GM12801 (cell line): ENCODE results near the gene ZNF507.

Source experiments
- CTCF ChIP-seq: IDR thresholded peaks from one replicate; pipeline ENCODE4 v1.5.1; 2011; ENCODE audit warnings: control low read depth; ENCODE audit not compliant: insufficient read length; ENCODE audit errors: extremely low read depth

ZNF507 gene

DNA sequence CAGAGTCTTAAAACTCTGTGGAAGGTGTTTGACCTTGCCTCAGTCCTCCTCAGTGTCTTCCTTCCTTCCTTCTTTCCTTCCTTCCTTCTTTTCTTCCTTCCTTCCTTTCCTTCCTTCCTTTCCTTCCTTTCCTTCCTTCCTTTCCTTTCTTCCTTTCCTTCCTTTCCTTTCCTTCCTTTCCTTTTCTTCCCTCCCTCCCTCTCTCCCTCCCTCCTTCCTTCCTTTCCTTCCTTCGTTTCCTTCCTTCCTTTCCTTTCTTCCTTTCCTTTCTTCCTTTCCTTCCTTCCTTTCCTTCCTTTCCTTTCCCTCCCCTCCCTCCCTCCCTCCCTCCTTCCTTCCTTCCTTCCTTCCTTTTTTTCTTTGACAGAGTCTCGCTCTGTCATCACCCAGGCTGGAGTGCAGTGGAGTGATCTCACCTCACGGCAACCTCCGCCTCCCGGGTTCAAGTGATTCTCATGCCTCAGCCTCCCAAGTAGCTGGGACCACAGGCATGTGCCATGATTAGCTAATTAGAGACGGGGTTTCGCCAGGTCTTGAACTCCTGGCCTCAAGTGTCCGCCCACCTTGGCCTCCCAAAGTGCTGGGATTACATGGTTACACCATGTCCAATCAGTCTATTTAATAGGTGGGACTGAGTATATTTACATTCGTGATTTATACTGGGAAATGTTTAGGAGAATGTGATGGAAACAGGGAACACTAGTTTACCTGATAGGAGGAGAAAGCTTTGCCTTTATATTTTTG lies 16.3 kb downstream of the ZNF507 start:
- no peak for TF ChIP-seq CTCF

DNA sequence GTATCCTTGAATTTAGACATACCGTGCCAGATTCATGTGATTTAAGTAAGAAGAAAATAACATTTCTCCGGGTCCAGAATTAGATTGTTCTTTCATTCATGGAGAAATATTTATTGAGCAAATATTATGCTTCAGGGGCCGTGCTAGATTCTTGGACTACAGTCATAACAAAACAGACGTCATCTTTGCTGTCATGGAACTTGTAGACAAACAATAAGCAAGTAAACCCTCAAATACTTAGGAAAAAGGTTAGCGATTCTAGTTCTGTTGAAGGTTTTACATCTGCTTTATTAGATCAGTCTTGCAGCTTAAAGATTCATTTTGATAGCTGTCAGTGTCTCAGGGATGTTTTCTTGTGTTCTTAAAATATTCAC lies 16.9 kb downstream of the ZNF507 start:
- TF ChIP-seq CTCF: no peak

DNA sequence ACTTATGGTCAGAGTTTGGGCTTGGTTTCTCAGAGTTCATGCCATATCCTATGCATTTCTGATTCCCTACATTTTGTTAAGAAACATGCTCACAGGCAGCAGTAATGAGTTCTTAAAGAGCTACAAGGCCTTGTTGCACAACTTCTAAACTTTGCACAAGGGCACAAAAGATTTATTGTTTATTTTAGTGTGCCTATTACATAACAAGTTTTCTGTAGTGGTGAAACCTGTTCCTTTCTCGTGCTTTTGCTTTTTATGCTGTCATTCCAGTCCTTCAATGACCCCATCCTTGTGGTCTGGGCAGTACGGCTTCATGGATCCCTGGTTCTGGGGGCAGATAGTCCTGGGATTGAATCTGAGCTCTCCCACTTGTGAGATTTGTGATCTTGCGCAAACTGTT lies 17.8 kb downstream of the ZNF507 start:
- no peak for TF ChIP-seq CTCF

DNA sequence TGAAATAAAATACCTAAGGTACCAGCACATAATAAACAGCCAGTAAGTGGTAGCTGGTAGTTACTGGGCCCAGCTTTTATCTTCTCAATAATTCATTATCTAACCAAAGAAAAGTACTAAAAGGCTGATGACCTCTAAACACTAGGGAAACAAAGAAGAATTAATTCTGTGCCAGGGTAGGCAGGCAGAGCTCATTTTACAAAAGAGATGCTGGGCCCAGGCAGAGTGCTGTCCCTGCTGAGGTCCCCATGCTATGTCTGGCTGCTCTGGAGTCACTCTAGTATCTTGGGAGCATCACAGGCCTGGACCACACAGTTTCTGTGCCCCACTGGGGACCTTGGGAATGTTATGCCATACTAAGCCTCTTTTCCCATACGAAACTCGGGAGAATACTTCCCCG lies 18.2 kb downstream of the ZNF507 start:
- TF ChIP-seq CTCF: no peak

DNA sequence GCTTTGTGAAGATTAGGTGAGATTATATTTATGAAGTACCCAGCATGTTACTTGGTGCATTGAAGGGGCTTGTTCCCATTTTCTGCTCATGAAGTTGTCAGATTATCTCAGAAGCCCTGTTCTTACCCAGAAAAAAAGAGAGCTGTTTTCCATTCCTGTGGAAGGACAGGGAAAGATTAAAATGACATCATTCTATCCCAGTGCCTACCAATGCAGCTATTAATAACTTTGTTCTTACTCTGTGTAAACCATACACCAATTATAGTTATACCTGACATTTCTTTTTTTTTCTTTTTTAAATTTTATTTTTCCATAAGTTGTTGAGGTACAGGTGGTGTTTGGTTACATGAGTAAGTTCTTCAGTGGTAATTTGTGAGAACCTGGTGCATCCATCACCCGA lies 18.6 kb downstream of the ZNF507 start:
- TF ChIP-seq CTCF: no peak

DNA sequence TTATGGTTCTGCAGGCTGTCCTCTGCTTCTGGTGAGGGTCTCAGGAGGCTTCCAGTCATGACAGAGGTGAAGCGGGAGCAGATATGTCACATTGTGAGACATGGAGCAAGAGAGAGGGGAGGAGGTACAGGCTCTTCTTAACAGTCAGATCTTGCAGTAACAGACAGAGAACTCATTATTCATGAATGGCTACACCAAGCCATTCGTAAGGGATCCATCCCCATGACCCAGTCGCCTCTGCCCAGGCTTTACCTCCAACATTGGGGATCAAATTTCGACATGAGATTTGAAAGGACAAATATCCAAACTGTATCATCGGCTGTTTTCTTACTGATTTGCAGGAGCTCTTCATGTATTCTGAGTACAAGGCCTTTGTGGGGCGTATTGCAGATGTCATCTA lies 21.7 kb downstream of the ZNF507 start:
- TF ChIP-seq CTCF: no peak

- no peak for TF ChIP-seq CTCF
Measured at GRCh38 chr19:32367948-32368536, 22.6 kb downstream of the ZNF507 start.
